Neural crest cell (in vitro differentiated cells): Measurements from ENCODE around the gene PTPN6. TPM values are rescaled to one million over a fixed set of nuclear protein-coding genes. Genes with fewer than 3 reads are reported as not detected.

Experiments used
- DNase-seq: peaks from one replicate; pipeline ENCODE4 v3.0.0; 2021; ENCODE audit warnings: low read depth, mixed read lengths, low spot score
- H3K27ac Mint-ChIP-seq: one replicate; pipeline ENCODE4 v1.8.0; 2021; ENCODE audit warnings: mild to moderate bottlenecking, mixed read lengths; ENCODE audit not compliant: unreplicated experiment
- H3K27me3 Mint-ChIP-seq: 2 replicates; pipeline ENCODE4 v1.8.0; 2021; ENCODE audit warnings: low read depth, mild to moderate bottlenecking, mixed read lengths
- H3K36me3 Mint-ChIP-seq: 2 replicates; pipeline ENCODE4 v1.8.0; 2021; ENCODE audit warnings: low read depth, mild to moderate bottlenecking, mixed read lengths
- H3K4me1 Mint-ChIP-seq: 2 replicates; pipeline ENCODE4 v1.8.0; 2021; ENCODE audit warnings: mixed read lengths
- H3K4me3 Mint-ChIP-seq: one replicate; pipeline ENCODE4 v1.8.0; 2021; ENCODE audit warnings: mild to moderate bottlenecking, mixed read lengths
- H3K9me3 Mint-ChIP-seq: 2 replicates; pipeline ENCODE4 v1.8.0; 2021; ENCODE audit warnings: mixed read lengths
- total RNA-seq: library from RNA; stranded (reverse); gene quantifications from 2 replicates; pipeline ENCODE4 v1.2.1, GENCODE V29; 2021
- TF ChIP-seq, protein P1 (sequence below): fragments of 200-600 bp; sonication (generic); conservative IDR thresholded peaks from 2 replicates; pipeline ENCODE4 v1.5.0; 2021; ENCODE audit warnings: antibody characterized with exemption, mild to moderate bottlenecking

The PTPN6 gene
- total RNA-seq, 1 donor from 2014 or later, result 1.1 TPM

DNA sequence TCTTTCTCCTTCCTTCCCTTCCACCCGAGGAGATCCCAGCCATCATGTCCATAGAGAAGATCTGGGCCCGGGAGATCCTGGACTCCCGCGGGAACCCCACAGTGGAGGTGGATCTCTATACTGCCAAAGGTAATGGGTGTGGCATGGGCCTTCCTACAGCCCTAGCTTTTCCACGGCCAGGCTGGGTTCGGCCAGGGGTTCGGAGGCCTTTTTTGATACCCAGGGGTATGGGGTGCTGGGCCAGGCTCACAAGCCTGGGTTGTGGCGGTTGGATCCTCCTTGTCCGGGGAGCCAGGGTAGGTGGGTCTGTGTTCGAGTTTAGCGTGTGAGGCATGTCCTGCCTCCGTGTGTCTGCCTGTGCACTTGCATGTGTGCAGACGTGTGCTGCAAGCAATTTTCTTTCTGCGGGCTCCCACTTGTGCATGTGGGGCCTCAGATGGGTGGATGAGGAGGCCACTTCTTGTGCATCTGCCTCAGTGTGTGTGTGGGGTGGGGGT is 35.3 kb upstream of the PTPN6 start:
- TF ChIP-seq, protein P1, sequence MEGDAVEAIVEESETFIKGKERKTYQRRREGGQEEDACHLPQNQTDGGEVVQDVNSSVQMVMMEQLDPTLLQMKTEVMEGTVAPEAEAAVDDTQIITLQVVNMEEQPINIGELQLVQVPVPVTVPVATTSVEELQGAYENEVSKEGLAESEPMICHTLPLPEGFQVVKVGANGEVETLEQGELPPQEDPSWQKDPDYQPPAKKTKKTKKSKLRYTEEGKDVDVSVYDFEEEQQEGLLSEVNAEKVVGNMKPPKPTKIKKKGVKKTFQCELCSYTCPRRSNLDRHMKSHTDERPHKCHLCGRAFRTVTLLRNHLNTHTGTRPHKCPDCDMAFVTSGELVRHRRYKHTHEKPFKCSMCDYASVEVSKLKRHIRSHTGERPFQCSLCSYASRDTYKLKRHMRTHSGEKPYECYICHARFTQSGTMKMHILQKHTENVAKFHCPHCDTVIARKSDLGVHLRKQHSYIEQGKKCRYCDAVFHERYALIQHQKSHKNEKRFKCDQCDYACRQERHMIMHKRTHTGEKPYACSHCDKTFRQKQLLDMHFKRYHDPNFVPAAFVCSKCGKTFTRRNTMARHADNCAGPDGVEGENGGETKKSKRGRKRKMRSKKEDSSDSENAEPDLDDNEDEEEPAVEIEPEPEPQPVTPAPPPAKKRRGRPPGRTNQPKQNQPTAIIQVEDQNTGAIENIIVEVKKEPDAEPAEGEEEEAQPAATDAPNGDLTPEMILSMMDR, result no peak
- no peaks in the 10 kb centered on the region for H3K36me3 Mint-ChIP-seq
- peaks cover 26% of the 10 kb centered on the region for H3K27me3 Mint-ChIP-seq
- no peak for DNase-seq
- peaks cover 31% of the 10 kb centered on the region for H3K4me1 Mint-ChIP-seq
- H3K4me3 Mint-ChIP-seq, result peak overlapping the region; percentile 88
- no peaks in the 10 kb centered on the region for H3K9me3 Mint-ChIP-seq
- H3K27ac Mint-ChIP-seq, result no peak overlapping the region

DNA sequence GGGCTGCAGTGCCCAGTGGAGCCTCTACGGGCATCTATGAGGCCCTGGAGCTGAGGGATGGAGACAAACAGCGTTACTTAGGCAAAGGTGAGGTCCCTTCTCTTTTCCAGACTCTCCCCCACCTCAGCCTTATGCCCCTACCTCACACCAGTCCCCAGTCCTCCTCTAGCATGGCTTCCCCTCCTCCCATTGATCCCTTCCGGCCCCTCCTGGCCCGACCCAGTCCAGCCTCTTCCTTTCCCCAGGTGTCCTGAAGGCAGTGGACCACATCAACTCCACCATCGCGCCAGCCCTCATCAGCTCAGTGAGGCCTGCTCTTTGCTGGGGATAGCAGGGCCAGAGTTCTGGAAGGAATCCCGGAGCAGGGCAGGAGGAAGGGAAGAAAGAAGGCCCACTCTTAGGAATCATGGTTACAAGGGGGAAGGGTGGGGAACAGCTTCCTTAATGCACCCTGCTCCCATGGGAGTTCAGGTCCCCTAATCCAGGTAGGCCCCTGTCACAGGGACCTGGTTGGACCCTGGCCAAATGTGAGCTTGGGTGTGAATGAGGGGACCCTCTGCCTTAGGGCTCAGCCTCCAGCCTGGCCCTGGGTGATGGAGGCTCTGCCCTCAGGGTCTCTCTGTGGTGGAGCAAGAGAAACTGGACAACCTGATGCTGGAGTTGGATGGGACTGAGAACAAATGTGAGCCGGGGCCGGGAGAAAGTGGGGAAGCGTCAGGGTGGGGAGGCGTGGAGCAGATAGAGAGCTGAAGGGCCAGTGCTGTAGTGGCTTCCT is 34.5 kb upstream of the PTPN6 start:
- TF ChIP-seq, protein P1, result no peak
- Mint-ChIP-seq H3K9me3 (no peaks in the 10 kb centered on the region), H3K27ac (no peak overlapping the region), H3K4me3 (peak overlapping the region; percentile 65), H3K27me3 (peaks cover 19% of the 10 kb centered on the region), H3K36me3 (no peaks in the 10 kb centered on the region), H3K4me1 (peaks cover 31% of the 10 kb centered on the region)
- DNase-seq, result no peak

DNA sequence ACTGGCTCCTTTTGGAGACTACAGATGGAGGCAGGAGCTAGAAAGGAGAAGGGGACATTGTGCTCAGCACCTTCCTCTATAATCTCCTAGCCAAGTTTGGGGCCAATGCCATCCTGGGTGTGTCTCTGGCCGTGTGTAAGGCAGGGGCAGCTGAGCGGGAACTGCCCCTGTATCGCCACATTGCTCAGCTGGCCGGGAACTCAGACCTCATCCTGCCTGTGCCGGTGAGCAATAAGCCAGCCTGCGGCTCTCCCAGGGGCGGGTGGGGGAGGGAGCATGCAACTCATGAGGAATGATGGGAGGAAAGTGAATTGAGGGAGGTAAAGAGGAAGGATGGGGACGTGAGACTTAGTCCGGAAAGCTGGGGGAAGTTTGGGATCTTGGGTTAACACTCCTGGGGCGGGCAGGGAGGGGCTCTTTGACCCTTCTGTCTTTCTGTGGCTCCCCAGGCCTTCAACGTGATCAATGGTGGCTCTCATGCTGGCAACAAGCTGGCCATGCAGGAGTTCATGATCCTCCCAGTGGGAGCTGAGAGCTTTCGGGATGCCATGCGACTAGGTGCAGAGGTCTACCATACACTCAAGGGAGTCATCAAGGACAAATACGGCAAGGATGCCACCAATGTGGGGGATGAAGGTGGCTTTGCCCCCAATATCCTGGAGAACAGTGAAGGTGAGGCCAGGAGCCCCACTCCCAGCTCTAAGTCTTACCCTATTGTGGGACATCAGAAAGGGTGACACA is 33.5 kb upstream of the PTPN6 start:
- Mint-ChIP-seq H3K27me3 (peaks cover 18% of the 10 kb centered on the region), H3K36me3 (no peaks in the 10 kb centered on the region), H3K27ac (no peak overlapping the region), H3K4me3 (peak overlapping the region; percentile 18), H3K9me3 (no peaks in the 10 kb centered on the region), H3K4me1 (peaks cover 31% of the 10 kb centered on the region)
- DNase-seq, result no peak
- TF ChIP-seq, protein P1, result no peak

DNA sequence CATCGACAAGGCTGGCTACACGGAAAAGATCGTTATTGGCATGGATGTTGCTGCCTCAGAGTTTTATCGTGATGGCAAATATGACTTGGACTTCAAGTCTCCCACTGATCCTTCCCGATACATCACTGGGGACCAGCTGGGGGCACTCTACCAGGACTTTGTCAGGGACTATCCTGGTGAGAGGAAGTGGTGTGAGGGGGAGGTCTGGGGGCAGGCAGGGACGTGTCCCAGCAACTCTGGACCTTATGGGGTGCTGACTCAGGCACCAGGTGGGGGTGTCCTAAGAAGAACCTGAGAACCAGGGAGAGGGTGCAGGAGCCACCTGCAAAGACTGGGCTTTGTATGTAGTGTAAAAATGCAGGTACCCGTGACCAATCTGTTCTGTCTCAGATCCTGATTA is 31.6 kb upstream of the PTPN6 start:
- H3K27me3 Mint-ChIP-seq, result peaks cover 7% of the 10 kb centered on the region
- peak overlapping the region; percentile 52 for H3K4me3 Mint-ChIP-seq
- DNase-seq, result no peak
- TF ChIP-seq, protein P1, result no peak
- H3K36me3 Mint-ChIP-seq, result peaks cover 3% of the 10 kb centered on the region
- H3K9me3 Mint-ChIP-seq, result no peaks in the 10 kb centered on the region
- peak overlapping the region; percentile 63 for H3K27ac Mint-ChIP-seq
- H3K4me1 Mint-ChIP-seq, result peaks cover 35% of the 10 kb centered on the region

DNA sequence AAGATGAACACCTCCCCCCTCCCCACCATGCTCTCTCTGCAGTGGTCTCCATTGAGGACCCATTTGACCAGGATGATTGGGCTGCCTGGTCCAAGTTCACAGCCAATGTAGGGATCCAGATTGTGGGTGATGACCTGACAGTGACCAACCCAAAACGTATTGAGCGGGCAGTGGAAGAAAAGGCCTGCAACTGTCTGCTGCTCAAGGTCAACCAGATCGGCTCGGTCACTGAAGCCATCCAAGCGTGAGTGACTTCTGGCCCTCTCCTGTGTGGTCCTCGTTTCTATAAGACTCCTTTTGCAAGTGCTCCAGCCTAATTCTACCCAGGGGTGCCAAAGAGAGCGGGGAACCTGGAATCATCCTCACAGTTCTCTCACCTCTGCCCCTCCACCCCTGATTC is 29.6 kb upstream of the PTPN6 start:
- H3K9me3 Mint-ChIP-seq, result no peaks in the 10 kb centered on the region
- peaks cover 42% of the 10 kb centered on the region for H3K4me1 Mint-ChIP-seq
- no peak for DNase-seq
- peak overlapping the region; percentile 34 for H3K4me3 Mint-ChIP-seq
- H3K27me3 Mint-ChIP-seq, result no peaks in the 10 kb centered on the region
- no peak overlapping the region for H3K27ac Mint-ChIP-seq
- peaks cover 3% of the 10 kb centered on the region for H3K36me3 Mint-ChIP-seq
- TF ChIP-seq, protein P1, result no peak
